GM12872 (cell line): ENCODE results near the gene NKX6-1.
A peak's percentile ranks its signal among the peaks of the same experiment; 100 is the strongest.

Source experiments
- TF ChIP-seq, protein P1 (sequence below): IDR thresholded peaks from 3 replicates; pipeline ENCODE4 v1.5.1; 2011; ENCODE audit warnings: low read depth, mild to moderate bottlenecking, low read length, moderate library complexity; ENCODE audit not compliant: insufficient read depth

NKX6-1 gene

DNA sequence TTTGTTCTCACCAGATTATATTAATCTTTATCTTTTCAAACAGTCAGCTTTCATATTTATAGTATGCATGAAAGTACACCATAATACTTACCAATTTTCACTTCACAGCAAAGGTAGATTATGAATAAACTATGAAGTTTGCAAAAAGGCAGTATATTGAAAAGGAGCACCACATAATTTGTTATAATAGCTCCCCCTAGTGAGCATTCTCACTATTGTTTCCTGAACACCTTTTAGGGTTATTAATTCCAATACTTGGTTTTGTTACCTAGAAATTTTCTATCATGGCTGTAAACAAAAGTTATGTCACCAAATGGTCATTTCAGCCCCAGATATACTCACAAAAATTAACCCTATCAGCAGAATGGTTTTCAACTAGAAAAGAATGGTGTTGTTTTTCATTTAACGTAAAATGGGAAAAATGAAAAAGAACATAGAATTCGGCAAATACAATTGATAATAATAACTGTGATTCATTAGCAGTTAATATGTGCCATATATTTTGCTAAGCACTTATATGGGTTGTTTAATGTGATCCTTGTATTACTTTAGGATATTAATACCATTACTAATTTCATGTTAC, 30.2 kb upstream of the NKX6-1 start:
- TF ChIP-seq, protein P1, sequence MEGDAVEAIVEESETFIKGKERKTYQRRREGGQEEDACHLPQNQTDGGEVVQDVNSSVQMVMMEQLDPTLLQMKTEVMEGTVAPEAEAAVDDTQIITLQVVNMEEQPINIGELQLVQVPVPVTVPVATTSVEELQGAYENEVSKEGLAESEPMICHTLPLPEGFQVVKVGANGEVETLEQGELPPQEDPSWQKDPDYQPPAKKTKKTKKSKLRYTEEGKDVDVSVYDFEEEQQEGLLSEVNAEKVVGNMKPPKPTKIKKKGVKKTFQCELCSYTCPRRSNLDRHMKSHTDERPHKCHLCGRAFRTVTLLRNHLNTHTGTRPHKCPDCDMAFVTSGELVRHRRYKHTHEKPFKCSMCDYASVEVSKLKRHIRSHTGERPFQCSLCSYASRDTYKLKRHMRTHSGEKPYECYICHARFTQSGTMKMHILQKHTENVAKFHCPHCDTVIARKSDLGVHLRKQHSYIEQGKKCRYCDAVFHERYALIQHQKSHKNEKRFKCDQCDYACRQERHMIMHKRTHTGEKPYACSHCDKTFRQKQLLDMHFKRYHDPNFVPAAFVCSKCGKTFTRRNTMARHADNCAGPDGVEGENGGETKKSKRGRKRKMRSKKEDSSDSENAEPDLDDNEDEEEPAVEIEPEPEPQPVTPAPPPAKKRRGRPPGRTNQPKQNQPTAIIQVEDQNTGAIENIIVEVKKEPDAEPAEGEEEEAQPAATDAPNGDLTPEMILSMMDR = peak; percentile 45; the same call in 1 of the 3 replicates

DNA sequence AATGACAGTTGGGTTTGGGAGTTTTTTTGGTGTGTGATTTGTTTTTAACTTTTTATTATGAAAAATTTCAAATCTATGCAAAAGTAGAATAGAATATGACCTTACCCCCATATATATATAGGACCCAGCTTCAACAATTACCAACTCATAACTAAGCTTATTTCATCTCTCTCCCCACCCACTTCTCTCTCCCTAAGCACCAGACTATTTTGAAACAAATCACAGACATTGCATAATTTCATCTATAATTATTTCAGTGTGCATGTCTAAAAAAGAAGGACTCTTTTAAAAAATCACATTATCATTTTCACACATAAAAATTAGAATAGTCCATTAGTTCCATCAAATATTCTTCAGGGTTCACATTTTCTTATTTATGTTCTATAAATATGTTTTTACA, 28.3 kb upstream of the NKX6-1 start:
- TF ChIP-seq, protein P1 = no peak

DNA sequence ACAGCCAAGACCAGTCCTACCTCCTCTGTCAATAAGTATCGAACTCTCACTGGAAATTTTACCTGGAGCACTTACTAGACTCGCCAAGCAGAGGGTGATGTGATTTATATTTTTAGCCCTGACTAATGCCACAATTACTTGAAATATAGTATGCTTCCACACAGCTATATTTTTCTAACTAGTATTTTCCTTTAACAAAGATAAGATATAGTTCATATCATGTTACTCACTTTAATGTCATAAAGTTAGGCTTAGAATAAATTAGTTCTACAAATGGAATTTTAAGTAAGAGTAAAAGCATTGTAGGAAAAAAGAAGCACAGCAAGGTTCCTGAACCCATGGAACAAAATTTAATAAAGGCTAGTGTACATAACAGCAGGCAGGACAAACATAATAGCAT, 16.0 kb upstream of the NKX6-1 start:
- TF ChIP-seq, protein P1 = no peak

DNA sequence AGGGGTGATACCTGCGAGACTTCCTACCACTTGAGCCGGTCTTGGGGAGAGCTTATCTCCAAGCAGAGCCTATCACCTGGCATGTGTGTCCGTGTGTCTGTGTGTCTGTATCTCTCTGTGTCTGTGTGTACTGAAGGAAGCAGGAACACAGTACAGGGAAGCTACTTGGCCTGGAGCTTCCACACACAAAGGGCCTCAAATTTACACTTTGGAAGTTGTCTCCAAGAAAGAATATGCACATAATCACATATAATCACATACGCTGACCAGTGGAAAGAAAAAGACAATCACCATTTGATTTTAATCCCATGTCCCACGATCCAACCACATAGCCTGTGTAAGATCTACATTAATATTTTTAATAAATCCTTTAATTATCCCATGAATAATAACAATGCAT, 13.2 kb upstream of the NKX6-1 start:
- TF ChIP-seq, protein P1 = no peak

DNA sequence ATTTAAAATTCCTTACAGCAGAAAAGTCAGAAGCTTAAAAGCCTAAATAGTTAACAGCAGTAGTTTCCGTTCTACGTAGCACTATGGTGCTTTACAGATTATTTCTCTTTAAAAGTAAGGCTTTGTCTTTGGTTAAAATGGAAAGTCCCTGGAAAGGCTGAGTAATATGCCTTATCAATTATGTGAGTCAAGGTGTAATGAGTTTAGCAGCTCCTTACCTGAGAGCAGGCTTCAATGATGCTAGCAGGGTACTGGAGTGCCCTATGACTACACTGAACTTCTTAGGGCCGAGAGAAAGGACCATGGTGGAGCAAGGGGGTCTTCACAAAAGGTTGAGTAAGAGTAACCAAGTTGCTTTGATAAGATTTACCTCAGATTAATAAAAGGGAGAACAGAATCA, 12.6 kb upstream of the NKX6-1 start:
- TF ChIP-seq, protein P1 = no peak

DNA sequence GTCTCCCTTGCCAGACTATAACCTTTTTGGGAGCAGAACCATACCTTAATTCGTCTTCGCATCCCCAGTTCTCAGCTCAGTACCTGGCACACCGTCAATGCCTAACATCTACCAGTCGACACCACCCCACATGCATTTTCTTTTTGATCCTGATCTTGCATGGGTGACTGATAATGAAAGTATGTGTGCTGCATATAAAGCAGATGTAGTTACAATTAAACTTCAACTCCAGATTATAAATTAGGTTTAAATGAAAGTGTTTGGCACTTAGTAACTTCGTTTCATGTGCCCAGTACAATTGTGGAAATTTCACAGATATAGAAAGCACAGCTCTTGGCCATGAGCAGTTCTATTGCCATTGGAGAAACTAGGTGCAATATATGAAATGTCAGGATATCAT, 8.8 kb upstream of the NKX6-1 start:
- TF ChIP-seq, protein P1 = no peak

DNA sequence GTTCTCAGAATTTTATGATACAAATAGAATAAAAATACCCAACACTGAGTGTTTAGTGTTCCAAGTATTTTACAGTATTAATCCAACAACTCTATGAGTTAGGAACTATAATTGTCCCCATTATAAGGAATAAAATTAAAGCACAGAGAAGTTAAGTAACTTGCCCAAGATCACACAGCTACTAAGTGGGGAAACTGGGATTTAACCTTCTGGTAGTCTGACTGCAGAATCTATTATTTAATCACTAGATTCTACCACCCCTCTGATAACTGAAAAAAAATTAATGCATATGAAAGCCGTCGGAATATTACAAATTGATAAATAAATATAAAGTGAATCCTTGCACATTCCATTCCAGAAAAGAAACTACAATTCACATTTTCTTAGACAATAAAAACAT, 5.7 kb upstream of the NKX6-1 start:
- TF ChIP-seq, protein P1 = no peak
